ENCODE data around the gene MICB. TPM values are rescaled to one million over a fixed set of nuclear protein-coding genes. Genes with fewer than 3 reads are reported as not detected.

MICB gene
- polyA plus RNA-seq, 1 experiment = 23.4 TPM

GRCh38 chr6:31470801-31471200 lies 27.1 kb upstream of the MICB start:
- POLR2A ChIA-PET = no interaction called here
- no peak for DNase-seq (ENCODE audit: low read depth)
- Histone ChIP-seq H3K4me3 (ENCODE audit: low read depth, low read length) (no peak overlapping the region), H3K27me3 (ENCODE audit: control insufficient read depth, insufficient read depth, low read length) (peaks cover 4% of the 10 kb centered on the region; the same call in 1 of the 2 replicates), H3K36me3 (ENCODE audit: control insufficient read depth, insufficient read depth, low read length) (no peaks in the 10 kb centered on the region)
- TF ChIP-seq CTCF (IDR thresholded peaks at IDR 0.05; ENCODE audit: insufficient read depth, low read depth, low read length) = no peak
- CTCF ChIA-PET = interaction anchor here (0.9 kb wide), 1 partner anchor 8 kb away, joined by 3 read pairs; no protein-coding TSS in a partner anchor

GRCh38 chr6:31471711-31472110 lies 26.2 kb upstream of the MICB start:
- H3K36me3 ChIP-seq (ENCODE audit: control insufficient read depth, insufficient read depth, low read length) = no peaks in the 10 kb centered on the region
- POLR2A ChIA-PET = no interaction called here
- H3K27me3 ChIP-seq (ENCODE audit: control insufficient read depth, insufficient read depth, low read length) = peaks cover 9% of the 10 kb centered on the region
- CTCF ChIA-PET = interaction anchor here (0.9 kb wide), 2 partner anchors 9 to 105 kb away, joined by 3 to 4 read pairs; no protein-coding TSS in a partner anchor
- no peak for DNase-seq (ENCODE audit: low read depth)
- no peak overlapping the region for H3K4me3 ChIP-seq (ENCODE audit: low read depth, low read length)
- no peak for TF ChIP-seq CTCF (IDR thresholded peaks at IDR 0.05; ENCODE audit: insufficient read depth, low read depth, low read length)

- peaks cover 11% of the 10 kb centered on the region for H3K27me3 ChIP-seq (ENCODE audit: control insufficient read depth, insufficient read depth, low read length)
- H3K4me3 ChIP-seq (ENCODE audit: low read depth, low read length) = no peak overlapping the region
- DNase-seq (ENCODE audit: low read depth) = no peak
- CTCF ChIA-PET = interaction anchor here (0.9 kb wide), 1 partner anchor 105 kb away, joined by 4 read pairs; no protein-coding TSS in a partner anchor
- no peaks in the 10 kb centered on the region for H3K36me3 ChIP-seq (ENCODE audit: control insufficient read depth, insufficient read depth, low read length)
- no peak for TF ChIP-seq CTCF (IDR thresholded peaks at IDR 0.05; ENCODE audit: insufficient read depth, low read depth, low read length)
- POLR2A ChIA-PET = no interaction called here
Measured at GRCh38 chr6:31472259-31472658, 25.7 kb upstream of the MICB start.

- TF ChIP-seq CTCF (IDR thresholded peaks at IDR 0.05; ENCODE audit: insufficient read depth, low read depth, low read length) = no peak
Measured at GRCh38 chr6:31473244-31473643, 24.7 kb upstream of the MICB start.

GRCh38 chr6:31473780-31474761 lies 23.9 kb upstream of the MICB start:
- ChIA-PET POLR2A (no interaction called here), CTCF (interaction anchor here (0.5 to 1.0 kb wide), 3 partner anchors 10 to 991 kb away, joined by 3 read pairs; no protein-coding TSS in a partner anchor)
- Histone ChIP-seq H3K36me3 (ENCODE audit: control insufficient read depth, insufficient read depth, low read length) (no peaks in the 10 kb centered on the region), H3K4me3 (ENCODE audit: low read depth, low read length) (no peak overlapping the region), H3K27me3 (ENCODE audit: control insufficient read depth, insufficient read depth, low read length) (peaks cover 15% of the 10 kb centered on the region)
- no peak for TF ChIP-seq CTCF (IDR thresholded peaks at IDR 0.05; ENCODE audit: insufficient read depth, low read depth, low read length)
- DNase-seq (ENCODE audit: low read depth) = no peak

More at GRCh38 chr6:31473244-31473643, 24.7 kb upstream of the MICB start:
- peaks cover 11% of the 10 kb centered on the region for H3K27me3 ChIP-seq (ENCODE audit: control insufficient read depth, insufficient read depth, low read length)
- DNase-seq (ENCODE audit: low read depth) = no peak
- H3K36me3 ChIP-seq (ENCODE audit: control insufficient read depth, insufficient read depth, low read length) = no peaks in the 10 kb centered on the region
- CTCF ChIA-PET = interaction anchor here (0.9 kb wide), 1 partner anchor 11 kb away, joined by 3 read pairs; no protein-coding TSS in a partner anchor
- H3K4me3 ChIP-seq (ENCODE audit: low read depth, low read length) = no peak overlapping the region
- POLR2A ChIA-PET = no interaction called here

All from BJ (cell line).